Stimulated activated CD8-positive, alpha-beta memory T cell treated with anti-CD3 and anti-CD28 coated beads, Interleukin-7, amount 100 ng/mL, for 4 hours (primary cell): ENCODE measurements around the gene PINLYP.
"Not testable (repeated sequence)": the region's sequence is repeated elsewhere in the genome, so short reads cannot be mapped to it uniquely, and the experiment has no call there.

Source experiments
- DNase-seq, 2 donors: peaks; one replicate each; pipeline ENCODE4 v3.0.0-alpha.2; 2020; ENCODE audit warnings: low read depth in 2 of 2

Gene PINLYP

GRCh38 chr19:43582495-43582894 lies 6.9 kb downstream of the PINLYP start:
- no peak for DNase-seq

- DNase-seq = no peak
These were observed 8.9 kb downstream of the PINLYP start for GRCh38 chr19:43584484-43584883.

- no peak for DNase-seq
These were observed 10.7 kb downstream of the PINLYP start for GRCh38 chr19:43586346-43586745.

DNA sequence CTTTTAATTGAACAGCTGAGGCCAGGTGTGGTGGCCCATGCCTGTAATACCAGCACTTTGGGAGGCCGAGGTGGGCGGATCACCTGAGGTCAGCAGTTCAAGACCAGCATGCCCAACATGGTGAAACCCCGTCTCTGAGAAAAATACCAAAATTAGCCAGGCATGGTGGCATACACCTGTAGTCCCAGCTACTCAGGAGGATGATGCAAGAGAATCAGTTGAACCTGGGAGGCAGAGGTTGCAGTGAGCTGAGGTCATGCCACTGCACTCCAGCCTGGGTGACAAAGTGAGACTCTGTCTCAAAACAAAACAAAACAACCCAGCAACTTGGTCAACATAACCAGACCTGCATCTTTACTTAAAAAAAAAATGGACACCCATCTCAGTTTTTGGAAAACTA lies 11.4 kb downstream of the PINLYP start:
- not testable (repeated sequence) for DNase-seq

DNA sequence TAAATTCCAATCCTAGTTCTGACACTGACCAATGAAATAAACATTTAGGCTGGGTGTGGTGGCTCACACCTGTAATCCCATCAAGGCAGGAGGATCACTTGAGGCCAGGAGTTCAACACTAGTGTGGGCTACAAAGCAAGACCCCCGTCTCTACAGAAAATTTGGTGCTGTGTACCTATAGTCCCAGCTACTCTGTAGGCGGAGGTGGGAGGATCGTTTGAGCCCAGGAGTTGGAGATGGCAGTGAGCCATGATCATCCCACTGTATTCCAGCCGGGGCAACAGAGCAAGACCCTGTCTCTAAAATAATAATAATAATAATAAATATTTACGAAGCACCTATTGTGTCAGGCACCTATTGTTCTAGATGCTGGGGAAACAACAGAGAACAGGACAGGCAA lies 13.7 kb downstream of the PINLYP start:
- DNase-seq = no peak

DNA sequence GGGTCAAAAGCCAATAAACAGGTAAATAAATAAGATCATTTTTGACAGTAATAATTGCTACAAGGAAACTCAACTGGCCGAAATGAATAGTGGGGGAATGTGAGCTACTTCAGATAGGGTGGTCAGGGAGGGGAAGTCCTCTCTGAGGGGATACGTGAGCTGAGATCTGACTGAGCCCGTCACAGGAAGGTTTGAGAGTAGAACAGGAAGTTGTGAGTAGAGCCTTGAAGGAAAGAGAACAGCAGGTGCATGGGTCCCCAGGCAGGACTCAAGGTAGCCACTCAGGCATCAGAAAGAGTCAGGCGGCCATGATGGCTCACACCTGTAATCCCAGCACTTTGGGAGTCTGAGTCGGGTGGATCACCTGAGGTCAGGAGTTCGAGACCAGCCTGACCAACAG lies 14.1 kb downstream of the PINLYP start:
- no peak for DNase-seq

- no peak for DNase-seq
These were observed 16.5 kb downstream of the PINLYP start for GRCh38 chr19:43591904-43592772.

DNA sequence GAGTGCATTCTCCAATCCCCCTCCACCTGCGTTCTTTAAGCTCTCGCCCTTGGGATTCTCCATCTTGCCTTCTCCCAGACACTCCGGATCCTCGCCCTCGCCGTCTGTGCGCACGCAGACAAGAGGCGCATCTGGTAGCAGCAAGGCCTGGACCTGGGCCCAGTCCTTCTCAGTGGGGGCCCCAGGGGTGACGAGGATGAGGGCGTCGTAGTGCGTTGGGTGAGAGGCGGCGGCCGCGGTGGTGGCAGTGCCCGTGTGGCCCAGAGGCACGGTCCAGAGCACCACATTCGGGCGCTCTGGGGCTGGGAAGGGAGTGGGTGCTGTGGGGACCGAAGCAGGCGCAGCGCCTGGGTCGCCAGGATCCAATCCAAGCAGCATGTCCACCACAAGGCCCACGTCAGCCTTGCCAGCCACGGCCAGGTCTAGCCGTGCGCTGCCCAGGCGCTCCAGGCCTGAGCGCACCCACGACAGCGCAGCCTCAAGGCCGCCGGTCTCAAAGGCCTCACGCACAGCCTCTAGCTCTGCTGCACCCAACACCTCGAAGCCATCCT lies 17.3 kb downstream of the PINLYP start:
- no peak for DNase-seq

GRCh38 chr19:43594081-43594697 lies 18.6 kb downstream of the PINLYP start:
- DNase-seq = no peak

GRCh38 chr19:43594710-43595604 lies 19.4 kb downstream of the PINLYP start:
- peak; percentile 40 to 58 for DNase-seq

DNA sequence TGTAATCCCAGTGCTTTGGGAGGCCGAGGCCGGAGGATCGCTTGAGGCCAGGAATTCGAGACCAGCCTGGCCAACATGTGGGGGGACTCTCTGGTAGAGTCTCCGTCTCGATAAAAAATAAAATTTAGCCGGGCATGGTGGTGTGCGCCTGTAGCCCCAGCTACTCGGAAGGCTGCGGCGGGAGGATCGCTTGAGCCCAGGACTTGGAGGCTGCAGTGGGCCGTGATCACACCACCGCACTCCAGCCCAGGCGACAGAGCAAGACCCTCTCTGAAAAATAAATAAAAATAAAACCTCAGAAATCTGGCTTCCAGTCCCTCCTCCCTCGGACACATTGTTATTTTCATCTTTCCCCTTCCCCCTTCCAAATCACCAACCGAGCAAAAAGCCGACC lies 20.0 kb downstream of the PINLYP start:
- no peak for DNase-seq

DNA sequence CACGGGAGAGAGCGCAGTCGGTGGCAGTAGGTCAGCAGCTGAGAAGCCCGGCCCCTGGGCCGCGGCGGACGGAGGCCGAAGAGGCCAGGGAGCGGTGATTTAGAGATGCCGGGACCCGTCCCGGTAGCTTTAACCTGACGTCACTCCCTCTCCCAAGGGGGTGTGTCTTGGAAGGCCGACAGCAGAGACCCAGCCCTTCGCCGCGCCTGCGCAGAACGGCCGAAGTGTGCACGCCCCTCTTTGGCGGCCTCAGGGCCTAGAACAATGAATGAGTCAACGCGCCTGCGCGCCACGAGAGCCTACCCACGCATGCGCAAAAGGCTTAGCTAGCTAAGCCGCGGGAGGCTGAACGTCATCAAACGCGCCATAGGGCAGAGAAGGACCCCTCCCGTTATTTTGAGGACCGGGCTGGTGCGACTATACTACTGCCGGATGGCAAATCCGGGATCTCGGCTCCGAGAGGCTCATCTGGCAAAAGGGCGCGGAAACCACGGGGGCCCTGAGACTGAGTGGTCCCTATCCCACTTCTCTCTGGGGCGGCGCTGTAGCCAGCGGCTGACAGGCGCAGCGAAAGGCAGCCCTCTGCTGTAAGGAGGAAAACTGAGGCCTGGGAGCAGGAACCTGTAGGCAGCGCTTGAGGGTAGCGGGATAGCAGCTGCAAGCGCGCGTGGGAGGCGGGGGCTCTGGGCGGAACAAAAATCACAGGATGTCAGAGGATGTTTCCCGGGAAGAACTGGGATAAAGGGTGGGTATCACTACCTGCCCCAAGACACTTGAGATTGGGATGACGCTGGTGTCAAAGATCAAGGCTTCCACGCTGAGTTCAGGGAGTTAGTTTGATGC lies 20.6 kb downstream of the PINLYP start, which contains the start of the genes IRGQ and ZNF576:
Gene IRGQ, minus strand, starts transcription at position 136 of the 843 bp plus-strand sequence. CDS start 796 bp downstream, outside the sequence.
Gene ZNF576, plus strand, starts transcription at position 597 of the 843 bp plus-strand sequence. CDS start 514 bp downstream, outside the sequence.
- DNase-seq = peak; percentile 100

GRCh38 chr19:43596842-43597461 lies 21.4 kb downstream of the PINLYP start:
- DNase-seq = no peak

- DNase-seq = no peak
These were observed 22.3 kb downstream of the PINLYP start for GRCh38 chr19:43597876-43598275.

GRCh38 chr19:43598445-43599240 lies 23.0 kb downstream of the PINLYP start:
- no peak for DNase-seq

- DNase-seq = no peak
These were observed 24.2 kb downstream of the PINLYP start for GRCh38 chr19:43599635-43600295.

- not testable (repeated sequence) for DNase-seq
These were observed 24.7 kb downstream of the PINLYP start for GRCh38 chr19:43600326-43600725.

DNA sequence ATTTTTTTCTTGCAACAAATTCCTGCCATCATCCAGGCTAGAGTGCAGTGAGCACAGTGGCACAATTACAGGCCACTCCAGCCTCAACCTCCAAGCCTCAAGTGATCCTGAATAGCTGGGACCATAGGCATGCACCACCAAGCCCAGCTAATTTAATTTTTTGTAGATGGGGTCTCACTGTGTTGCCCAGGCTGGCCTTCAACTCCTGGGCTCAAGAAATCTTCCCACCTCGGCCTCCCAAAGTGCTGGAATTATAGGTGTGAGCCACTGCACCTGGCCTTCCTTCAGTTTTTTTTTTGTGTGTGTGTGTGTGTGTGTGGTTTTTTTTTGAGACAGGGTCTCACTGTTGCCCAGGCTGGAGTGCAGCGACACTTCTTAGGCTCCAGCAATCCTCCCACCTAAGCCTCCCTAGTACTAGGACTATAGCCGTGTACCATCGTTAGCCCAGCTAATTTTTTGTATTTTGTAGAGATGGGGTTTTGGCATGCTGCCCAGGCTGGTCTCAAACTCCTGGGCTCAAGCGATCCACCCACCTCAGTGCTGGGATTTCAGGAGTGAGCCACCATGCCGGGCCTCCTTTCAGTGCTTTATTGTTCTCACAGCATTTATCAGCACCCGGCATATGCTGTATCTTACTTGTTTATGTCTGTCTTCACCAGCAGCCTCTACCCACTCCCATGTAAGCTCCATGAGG lies 30.4 kb downstream of the PINLYP start:
- DNase-seq = no peak
